GM18873 (cell line): ENCODE measurements around the gene IRS2.

ENCODE experiments used
- ATAC-seq: cut with Tn5 transposase; IDR thresholded peaks from one replicate; pipeline ENCODE4 v1.9.1; 2021; ENCODE audit warnings: mild to moderate bottlenecking, moderate library complexity, moderate number of reproducible peaks; ENCODE audit not compliant: unreplicated experiment, low FRiP score

IRS2 gene

GRCh38 chr13:109781384-109782065, 4.9 kb downstream of the IRS2 start:
- ATAC-seq = no peak

GRCh38 chr13:109780845-109781383, 5.5 kb downstream of the IRS2 start:
- ATAC-seq = no peak

GRCh38 chr13:109779876-109780510, 6.4 kb downstream of the IRS2 start:
- ATAC-seq = no peak

GRCh38 chr13:109779074-109779473, 7.3 kb downstream of the IRS2 start:
- no peak for ATAC-seq

DNA sequence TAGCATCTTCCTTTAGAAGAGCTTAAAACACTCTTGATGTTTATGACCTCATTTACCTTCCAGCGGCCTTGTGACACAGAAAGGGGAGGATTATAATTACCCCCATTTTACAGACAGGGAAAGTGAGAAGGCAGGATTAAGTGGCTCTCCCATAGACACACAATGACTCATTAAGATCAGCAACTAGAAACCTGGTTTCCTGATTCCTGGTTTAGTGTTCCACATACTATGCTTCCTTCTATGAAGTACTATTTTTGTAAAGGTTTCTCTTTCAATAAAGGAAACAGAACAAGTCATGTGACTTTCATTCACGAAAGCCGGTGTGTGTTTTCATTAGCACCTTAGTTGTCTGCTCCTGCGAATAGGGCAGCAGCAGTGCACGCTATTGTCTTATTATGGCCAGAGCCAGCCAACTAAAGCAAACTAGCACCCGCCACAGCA, 8.3 kb downstream of the IRS2 start:
- ATAC-seq = no peak

GRCh38 chr13:109776575-109776974, 9.8 kb downstream of the IRS2 start:
- ATAC-seq = no peak

- no peak for ATAC-seq
These were observed 12.6 kb downstream of the IRS2 start for GRCh38 chr13:109773786-109774185.

DNA sequence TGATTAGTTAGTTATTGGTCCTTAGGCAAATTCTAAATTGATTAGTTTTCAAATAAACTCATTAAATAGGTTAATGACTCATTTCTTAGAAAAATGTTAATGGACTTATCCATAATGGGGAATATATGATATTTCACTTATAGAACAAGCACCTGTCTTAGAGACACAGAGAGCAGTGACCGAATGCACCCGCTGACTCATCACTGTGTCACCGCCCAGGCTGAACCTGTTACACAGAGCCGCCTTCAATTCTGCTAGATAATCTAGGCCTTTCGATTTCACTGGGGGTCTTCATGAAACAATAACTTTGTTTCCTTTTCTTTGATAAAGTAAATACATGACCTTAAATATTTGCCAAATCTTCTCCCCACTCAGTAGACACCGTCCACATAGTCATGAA, 13.1 kb downstream of the IRS2 start:
- ATAC-seq = no peak

DNA sequence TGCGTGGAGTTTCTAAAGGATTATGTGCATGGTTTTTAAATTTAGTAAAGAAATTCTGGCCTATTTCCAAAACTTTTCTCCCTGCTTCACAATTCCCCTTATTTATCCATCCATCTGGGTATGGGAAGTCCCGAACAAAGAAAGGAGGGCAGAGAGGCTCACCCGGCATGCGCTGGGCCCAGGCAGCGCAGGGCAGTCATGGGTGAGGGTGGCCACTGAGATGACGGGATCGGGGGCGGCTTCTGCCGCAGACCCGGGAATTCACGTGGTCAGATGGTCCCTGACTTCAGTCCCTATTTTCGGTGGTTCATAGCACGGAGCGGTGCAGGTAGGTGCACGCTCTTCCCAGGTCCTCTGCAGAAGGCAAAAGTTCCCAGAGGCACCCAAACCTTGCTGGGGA, 14.5 kb downstream of the IRS2 start:
- no peak for ATAC-seq

DNA sequence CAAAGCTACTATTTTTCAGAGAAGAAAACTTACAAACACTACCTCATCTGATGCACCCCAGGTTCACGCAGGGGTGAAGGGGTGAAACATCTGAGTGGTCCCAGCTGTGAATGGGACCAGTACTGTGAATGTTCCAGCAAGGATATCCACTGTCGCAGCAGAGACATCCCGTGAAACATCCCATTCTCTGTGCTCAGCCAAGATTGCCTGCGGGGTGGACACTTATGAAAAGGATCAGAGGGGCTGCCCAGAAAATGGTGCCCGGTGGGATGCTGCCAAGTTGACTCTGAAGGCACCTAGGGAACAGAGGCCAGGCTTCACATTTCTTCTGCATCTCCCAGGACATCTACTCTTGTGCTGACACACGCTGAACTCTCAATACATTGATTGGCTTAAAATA, 15.9 kb downstream of the IRS2 start:
- ATAC-seq = no peak

DNA sequence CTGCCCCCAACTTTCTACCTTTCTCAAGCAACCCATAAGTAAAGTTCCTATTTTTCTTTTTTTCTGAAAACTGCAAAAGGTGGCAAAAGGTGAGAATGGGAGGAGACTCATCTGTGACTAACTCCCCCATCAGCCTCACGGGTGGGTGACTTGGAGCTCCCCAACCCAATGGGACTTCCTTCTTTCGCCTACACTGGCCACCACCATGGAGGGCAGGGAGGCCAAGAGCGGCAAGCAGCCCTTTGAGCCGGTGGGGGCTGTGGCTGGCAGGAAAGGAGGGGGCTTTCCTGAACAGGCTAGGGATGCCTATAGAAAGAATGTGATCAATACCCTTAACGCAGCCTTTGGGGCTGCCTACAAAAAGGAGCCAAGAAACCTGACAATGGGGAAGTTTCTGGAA, 16.5 kb downstream of the IRS2 start:
- no peak for ATAC-seq

DNA sequence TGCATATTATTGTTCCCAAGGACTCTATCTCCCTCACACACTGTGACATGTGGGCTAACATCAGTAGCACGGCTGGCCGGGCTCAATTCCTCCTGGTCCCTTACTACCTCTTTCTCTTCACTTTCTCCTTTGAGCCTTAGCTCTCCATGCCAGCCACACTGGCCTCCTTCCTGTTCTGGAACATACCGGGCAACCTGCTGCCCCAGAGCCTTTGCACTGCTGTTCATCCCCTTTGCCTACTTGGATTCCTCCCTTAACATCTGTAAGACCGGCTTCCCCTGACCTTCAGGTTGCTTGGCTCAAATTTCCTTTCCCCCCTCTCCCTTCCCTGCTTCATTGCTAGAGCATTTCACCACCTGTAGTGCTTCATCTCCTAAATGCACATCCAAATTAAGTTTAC, 17.1 kb downstream of the IRS2 start:
- no peak for ATAC-seq

- no peak for ATAC-seq
These were observed 17.8 kb downstream of the IRS2 start for GRCh38 chr13:109768616-109769015.

- no peak for ATAC-seq
These were observed 18.2 kb downstream of the IRS2 start for GRCh38 chr13:109768176-109768575.

GRCh38 chr13:109767023-109767422, 19.4 kb downstream of the IRS2 start:
- ATAC-seq = no peak

DNA sequence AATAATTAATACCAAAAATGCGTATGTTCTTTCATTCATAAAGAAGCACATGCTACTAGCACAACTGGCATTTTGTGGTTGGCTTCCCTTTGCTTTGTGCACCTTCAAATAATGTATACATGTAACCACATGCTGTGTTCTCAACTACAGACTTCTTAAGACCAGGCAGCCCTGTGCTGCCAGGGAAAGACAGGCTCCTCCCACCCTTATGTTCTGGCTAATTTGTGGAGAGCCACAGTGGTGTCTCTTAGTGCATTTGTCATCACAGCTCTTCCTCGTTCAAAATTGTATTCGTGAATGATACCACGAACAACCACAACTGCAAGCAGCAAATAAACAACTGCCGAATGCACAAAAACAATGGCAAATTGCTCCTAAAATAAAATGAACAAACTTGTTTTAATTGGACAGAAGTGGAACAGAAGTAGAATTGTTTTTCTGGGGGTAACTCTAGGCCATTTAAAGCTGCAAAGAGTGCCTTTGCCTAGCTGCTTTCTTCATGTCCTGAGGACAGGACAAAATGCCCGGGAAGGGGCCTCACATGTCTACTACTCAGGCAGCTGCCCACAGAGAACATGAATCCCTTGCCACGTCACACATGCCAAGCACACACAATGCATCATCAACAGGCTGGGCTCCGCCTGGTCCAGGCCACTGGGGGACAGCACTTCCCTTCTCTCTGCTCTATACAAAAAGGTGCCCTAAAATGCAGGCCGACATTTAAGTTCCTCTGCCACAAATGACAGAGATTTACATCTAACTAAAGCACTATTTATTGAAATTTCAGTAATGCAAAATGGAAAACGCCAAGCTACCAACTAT, 21.7 kb downstream of the IRS2 start:
- no peak for ATAC-seq

DNA sequence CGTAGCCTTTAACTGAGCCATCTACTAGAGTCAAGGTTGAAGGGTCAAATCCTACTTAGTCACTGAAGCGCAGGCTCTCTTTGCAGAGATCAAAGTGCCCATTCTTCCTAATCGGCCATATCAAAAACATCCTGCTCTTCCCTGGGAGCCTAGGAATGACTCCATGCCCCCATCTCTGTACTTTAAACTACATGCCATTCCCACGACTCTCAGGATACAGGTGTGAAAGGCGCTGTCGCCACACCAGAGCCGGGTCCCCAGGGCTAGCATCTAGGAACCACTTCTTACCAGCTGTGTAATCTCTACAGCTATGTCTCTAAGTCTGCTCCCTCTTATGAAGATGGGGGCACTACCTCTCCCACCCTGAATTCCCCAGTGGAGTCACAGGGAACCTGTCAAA, 22.3 kb downstream of the IRS2 start:
- no peak for ATAC-seq

- ATAC-seq = no peak
These were observed 23.6 kb downstream of the IRS2 start for GRCh38 chr13:109762791-109763190.

- no peak for ATAC-seq
These were observed 24.7 kb downstream of the IRS2 start for GRCh38 chr13:109761695-109762094.

DNA sequence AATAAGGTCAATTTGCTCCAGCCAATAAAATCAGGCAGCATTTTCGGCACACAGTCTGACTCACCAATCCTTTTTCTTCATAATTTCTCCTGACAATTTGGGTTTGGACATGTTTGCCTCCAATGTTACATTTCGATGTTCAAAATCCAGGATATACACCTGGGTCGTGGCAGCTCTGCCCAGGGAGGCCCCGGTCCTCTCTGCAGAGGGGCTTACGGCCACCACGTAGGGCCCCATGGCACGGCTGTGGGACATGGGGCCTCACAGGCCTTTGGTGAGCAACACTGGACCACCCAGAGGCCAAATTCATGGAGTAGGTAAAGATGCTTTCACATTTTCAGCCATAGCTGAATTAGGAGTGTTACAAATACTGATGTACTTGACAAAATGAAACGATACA, 25.4 kb downstream of the IRS2 start:
- ATAC-seq = no peak

DNA sequence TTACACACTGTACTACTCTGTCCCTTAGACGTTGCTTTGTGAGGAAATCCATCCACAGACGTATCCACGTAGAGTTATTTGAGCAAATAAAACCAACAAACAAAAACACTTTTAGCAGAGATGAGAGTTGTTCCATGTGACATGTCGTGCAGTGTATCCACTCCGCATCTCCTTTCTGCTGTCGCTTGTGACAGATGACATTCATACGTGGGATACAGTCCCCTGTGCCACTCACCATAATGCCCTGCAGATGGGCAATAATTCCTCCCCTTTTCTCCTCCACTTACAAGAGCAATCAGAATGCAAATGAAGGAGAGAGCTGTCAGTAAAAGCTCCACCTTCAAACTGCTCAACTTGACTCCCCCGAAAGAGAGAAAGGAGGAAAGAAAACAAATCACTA, 26.0 kb downstream of the IRS2 start:
- ATAC-seq = no peak
